DOHH2 (cell line): ENCODE results near the gene GFPT2.

Experiments used
- EZH2phosphoT487 ChIP-seq: fragments of 200-600 bp; sonication (generic); IDR thresholded peaks from 2 replicates; pipeline ENCODE4 v1.6.1; 2017; ENCODE audit warnings: borderline replicate concordance, mild to moderate bottlenecking, antibody characterized with exemption, low read length, moderate library complexity, mixed read lengths
- TF ChIP-seq, protein P1 (sequence below): fragments of 200-600 bp; sonication (generic); IDR thresholded peaks from one replicate; pipeline ENCODE4 v1.5.1; 2014; ENCODE audit warnings: antibody characterized with exemption, mild to moderate bottlenecking, low read depth, low read length; ENCODE audit not compliant: poor library complexity, severe bottlenecking

DNA sequence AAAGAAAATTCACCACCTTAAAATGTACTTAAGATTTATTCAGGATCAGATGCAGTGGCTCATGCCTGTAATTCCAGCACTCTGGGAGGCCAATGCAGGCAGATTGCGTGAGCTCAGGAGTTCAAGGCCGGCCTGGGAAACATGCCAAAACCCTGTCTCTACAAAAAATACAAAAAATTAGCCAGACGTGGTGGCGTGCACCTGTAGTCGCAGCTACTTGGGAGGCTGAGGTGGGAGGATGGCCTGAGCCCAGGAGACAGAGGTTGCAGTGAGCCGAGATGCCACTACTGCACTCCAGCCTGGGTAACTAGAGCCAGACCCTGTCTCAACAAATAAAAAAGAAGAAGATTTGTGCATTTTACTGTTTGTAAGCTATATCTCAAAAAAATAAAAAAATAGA lies 34.7 kb upstream of the GFPT2 start:
- TF ChIP-seq, protein P1, sequence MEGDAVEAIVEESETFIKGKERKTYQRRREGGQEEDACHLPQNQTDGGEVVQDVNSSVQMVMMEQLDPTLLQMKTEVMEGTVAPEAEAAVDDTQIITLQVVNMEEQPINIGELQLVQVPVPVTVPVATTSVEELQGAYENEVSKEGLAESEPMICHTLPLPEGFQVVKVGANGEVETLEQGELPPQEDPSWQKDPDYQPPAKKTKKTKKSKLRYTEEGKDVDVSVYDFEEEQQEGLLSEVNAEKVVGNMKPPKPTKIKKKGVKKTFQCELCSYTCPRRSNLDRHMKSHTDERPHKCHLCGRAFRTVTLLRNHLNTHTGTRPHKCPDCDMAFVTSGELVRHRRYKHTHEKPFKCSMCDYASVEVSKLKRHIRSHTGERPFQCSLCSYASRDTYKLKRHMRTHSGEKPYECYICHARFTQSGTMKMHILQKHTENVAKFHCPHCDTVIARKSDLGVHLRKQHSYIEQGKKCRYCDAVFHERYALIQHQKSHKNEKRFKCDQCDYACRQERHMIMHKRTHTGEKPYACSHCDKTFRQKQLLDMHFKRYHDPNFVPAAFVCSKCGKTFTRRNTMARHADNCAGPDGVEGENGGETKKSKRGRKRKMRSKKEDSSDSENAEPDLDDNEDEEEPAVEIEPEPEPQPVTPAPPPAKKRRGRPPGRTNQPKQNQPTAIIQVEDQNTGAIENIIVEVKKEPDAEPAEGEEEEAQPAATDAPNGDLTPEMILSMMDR, result no peak
- no peak for TF ChIP-seq EZH2phosphoT487
